ENCODE results near the gene FIGLA. TPM values are rescaled to one million over a fixed set of nuclear protein-coding genes. Genes with fewer than 3 reads are reported as not detected.
"Not testable (repeated sequence)": the region's sequence is repeated elsewhere in the genome, so short reads cannot be mapped to it uniquely, and the experiment has no call there.

The FIGLA gene
- total RNA-seq, 1 donor = not detected

DNA sequence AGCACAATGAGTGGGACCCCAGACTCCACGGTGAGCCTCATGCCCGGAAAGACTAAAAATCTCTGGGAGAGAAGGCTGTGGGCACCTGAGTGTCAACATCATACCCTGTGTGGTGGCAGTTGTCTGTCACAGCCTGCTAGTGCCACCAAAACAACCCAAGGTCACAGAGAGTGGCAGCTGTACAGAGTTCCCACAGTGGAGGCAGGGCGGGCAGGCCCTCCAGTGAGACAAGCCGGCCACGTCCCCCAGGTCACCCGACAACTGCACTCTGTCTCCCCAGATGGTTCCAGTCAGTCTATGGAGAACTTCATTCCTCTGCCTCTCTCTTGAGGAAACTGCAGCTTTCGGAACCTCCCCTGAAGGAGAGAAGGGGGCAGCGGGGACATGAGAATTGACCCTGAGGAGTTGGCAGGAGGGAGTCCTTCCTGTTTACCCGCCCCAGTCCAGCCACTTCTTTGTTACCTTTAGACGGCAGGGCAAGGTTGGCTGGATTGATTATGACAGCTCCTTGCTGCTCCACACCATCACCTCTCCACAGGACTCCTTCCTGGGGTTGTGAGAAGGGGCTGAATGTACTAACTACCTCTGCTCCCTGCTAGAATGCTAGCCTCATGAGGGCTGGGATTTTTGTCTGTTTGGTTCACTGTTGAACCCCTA is 11.3 kb upstream of the FIGLA start:
- H3K4me3 ChIP-seq (ENCODE audit: low read depth, low read length) = no peak overlapping the region

DNA sequence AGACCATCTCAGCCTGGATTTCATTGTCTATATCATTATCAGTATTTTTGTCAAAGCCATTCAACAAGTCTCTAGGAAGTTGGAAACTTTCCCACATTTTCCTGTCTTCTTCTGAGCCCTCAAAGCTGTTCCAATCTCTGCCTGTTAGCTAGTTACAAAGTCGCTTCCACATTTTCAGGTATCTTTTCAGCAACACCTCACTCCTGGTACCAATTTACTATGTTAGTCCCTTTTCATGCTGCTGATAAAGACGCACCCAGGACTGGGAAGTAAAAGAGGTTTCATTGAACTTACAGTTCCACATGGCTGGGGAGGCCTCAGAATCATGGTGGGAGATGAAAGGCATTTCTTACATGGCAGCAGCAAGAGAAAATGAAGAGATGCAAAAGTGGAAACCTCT is 9.3 kb upstream of the FIGLA start:
- no peak overlapping the region for H3K4me3 ChIP-seq (ENCODE audit: low read depth, low read length)
- no peak for DNase-seq (ENCODE audit: low read depth)
- TF ChIP-seq, protein P1, sequence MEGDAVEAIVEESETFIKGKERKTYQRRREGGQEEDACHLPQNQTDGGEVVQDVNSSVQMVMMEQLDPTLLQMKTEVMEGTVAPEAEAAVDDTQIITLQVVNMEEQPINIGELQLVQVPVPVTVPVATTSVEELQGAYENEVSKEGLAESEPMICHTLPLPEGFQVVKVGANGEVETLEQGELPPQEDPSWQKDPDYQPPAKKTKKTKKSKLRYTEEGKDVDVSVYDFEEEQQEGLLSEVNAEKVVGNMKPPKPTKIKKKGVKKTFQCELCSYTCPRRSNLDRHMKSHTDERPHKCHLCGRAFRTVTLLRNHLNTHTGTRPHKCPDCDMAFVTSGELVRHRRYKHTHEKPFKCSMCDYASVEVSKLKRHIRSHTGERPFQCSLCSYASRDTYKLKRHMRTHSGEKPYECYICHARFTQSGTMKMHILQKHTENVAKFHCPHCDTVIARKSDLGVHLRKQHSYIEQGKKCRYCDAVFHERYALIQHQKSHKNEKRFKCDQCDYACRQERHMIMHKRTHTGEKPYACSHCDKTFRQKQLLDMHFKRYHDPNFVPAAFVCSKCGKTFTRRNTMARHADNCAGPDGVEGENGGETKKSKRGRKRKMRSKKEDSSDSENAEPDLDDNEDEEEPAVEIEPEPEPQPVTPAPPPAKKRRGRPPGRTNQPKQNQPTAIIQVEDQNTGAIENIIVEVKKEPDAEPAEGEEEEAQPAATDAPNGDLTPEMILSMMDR (IDR thresholded peaks at IDR 0.05; ENCODE audit: insufficient read depth, low read length) = no peak

More for the DNA sequence above, 11.3 kb upstream of the FIGLA start:
- DNase-seq (ENCODE audit: low read depth) = no peak
- TF ChIP-seq, protein P1 (IDR thresholded peaks at IDR 0.05; ENCODE audit: insufficient read depth, low read length) = no peak

DNA sequence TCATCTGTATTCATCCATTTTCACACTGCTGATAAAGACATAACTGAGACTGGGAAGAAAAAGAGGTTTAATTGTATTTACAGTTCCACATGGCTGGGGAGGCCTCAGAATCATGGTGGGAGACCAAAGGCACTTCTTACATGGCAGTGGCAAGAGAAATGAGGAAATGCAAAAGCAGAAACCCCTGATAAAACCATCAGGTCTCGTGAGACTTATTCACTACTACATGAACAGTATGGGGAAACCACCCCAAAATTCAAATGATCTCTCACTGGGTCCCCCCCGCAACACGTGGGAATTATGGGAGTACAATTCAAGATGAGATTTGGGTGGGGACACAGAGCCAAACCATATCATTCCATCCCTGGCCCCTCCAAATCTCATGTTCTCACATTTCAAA is 7.6 kb upstream of the FIGLA start:
- not testable (repeated sequence) for H3K4me3 ChIP-seq (ENCODE audit: low read depth, low read length); DNase-seq (ENCODE audit: low read depth)

DNA sequence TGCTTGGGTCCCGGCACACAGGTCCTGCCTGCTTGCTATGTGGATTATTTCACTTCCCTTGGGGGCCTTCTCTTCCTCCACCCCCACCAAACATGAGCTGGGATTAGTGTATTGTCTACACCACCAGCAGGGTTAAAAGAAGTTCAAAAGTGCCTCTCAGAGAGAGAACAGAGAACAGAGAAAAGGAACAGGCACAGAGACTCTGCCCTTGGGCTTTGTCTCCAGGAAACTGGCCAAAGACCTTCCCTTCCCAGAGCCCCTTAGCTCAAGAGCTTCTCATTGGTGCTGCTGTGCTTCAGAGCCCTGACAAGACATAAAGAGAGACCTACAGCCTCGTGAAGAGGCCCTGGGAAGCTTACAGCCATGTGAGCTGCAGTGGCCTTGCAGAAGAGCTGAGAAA is 7.1 kb upstream of the FIGLA start:
- DNase-seq (ENCODE audit: low read depth) = no peak
- TF ChIP-seq, protein P1 (IDR thresholded peaks at IDR 0.05; ENCODE audit: insufficient read depth, low read length) = no peak

DNA sequence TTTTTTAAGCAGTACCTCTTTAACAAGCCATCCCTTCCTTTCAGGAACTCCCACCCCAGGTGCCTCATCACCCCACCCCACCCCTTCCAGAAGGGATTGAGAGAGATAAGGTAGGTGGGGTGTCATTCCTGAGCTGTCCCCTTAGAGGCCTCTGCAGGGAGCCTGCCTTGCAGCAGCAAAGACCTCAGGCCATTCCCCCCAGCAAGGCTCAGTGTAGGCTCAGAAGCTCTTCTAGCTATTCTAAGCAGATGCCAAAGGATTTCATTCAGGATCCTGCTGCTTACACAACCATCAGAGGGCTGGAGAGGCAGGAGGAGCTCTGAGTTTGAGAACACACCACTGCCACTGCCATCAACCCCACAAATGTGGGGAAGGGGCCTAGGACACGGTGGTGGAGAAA is 5.8 kb upstream of the FIGLA start:
- TF ChIP-seq, protein P1 (IDR thresholded peaks at IDR 0.05; ENCODE audit: insufficient read depth, low read length) = no peak
- H3K4me3 ChIP-seq (ENCODE audit: low read depth, low read length) = no peak overlapping the region
- DNase-seq (ENCODE audit: low read depth) = no peak

More for the DNA sequence above, 7.1 kb upstream of the FIGLA start:
- no peak overlapping the region for H3K4me3 ChIP-seq (ENCODE audit: low read depth, low read length)

DNA sequence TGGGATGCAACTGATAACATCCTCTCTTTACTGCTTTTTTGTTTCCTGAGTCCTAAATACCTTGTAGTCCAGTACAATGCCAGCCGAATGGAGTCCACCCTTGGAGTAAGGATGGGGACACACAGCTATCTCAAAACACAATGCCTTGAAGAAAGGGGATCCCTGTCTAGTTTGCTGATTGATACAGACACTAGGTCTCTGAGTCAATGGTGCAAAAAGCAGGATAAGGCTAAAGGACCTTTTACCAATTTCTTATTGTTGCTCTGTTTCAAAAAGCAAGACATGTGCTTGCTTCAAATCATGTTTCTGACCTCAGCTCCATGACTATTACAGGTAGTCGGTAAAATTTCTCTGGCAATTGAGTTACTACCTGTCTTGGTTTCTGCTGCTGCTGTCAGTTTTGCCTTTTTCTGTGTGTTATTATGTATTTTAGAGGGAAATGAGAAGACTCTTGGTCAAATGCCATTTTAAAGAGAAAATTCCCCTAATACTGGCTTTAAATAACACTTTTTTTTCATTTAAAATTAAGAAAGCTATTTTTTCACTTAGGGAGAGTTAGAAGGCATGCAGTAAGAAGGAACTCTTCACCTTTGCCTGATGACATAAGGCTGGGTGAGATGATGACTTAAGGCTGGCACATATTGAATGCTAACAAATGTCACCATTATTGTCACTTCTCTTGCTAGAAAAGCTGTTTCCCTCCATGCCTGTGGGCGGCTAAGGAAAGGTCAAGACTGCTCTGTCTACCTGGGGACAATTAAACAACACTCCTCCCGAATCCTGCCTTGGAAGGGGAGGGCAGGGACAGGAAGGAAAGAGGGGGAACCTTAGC is 4.9 kb upstream of the FIGLA start:
- TF ChIP-seq, protein P1 (IDR thresholded peaks at IDR 0.05; ENCODE audit: insufficient read depth, low read length) = no peak

DNA sequence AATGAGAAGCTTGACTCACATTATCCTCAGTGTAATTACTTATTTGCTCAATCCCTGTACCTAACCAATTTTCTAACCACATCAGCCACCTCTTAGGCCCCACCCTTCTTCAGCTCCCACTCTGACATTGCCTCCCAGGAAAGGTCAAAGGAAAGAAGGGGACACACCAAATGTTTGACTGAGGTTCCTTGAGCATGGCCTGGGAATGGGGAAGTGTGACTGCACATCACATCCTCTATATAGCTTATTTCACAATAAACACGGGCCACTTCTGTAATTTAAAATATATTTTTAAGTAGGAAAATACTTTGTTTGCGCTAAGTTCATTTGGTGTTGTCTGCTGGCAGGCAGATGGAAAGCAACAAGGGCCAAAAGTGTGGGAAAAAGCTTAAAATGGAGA is 3.0 kb upstream of the FIGLA start:
- DNase-seq (ENCODE audit: low read depth) = no peak
- no peak overlapping the region for H3K4me3 ChIP-seq (ENCODE audit: low read depth, low read length)
- TF ChIP-seq, protein P1 (IDR thresholded peaks at IDR 0.05; ENCODE audit: insufficient read depth, low read length) = no peak

More for the DNA sequence above, 4.9 kb upstream of the FIGLA start:
- H3K4me3 ChIP-seq (ENCODE audit: low read depth, low read length) = no peak overlapping the region
- no peak for DNase-seq (ENCODE audit: low read depth)
